ENCODE measurements around the gene ZNF319. TPM values are rescaled to one million over a fixed set of nuclear protein-coding genes. Genes with fewer than 3 reads are reported as not detected.

Gene ZNF319
- total and polyA plus RNA-seq, 2 of the 13 experiments (the other 11 are each of a cell fraction or from before 2014, with no cell fraction given): 2.4 to 3.6 TPM

DNA sequence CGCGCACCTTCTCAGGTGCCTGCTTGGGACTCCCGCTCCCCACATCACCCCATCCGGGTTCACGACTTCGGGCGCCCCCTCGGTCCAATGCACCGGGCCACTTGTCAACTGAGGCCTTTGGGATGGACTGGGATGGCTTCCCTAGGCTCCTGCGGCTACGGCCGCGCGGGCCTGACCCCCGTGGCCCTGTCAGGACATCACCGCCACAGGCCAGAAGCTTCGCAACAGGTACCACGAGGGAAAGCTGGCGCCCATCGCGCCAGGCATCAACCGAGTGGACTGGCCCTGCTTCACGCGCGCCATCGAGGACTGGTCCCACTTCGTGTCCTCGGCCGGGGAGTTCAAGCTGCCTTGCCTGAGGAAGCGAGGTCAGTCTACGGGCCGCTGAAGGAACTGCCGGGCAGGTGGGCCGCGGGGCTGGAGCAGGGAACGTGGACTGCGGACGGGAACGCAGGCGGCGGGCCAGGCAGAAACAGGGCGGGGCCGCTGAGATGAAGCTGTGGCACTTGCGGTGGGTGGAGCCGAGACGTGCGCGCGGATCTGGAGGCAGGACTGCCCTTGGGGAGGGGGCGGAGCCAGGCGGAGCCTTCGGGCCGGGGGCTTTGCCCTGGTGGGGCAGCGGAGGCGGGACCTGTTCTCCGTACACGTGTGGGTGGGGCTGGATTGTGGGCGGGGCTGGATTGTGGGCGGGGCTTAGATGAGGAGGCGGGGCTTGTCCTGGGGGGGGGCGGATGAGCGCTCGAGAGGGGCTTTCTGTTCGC lies 15.8 kb downstream of the ZNF319 start (continued):
- TF ChIP-seq HNRNPLL (IDR thresholded peaks at IDR 0.05; ENCODE audit: low read depth, low read length, poor library complexity, severe bottlenecking) (peak; percentile 98), ZNF839 (CRISPR knock-in tag; IDR thresholded peaks at IDR 0.05; ENCODE audit: borderline replicate concordance) (0 out of 2 replicates have a peak, but pooled peaks have one; percentile 60), ZNF33B (CRISPR knock-in tag; IDR thresholded peaks at IDR 0.05) (0 out of 2 replicates have a peak, but pooled peaks have one; percentile 45), SMAD9 (CRISPR knock-in tag; IDR thresholded peaks at IDR 0.05) (no peak), RXRA (CRISPR knock-in tag; IDR thresholded peaks at IDR 0.05) (0 out of 2 replicates have a peak, but pooled peaks have one; percentile 19), SMARCE1 (IDR thresholded peaks at IDR 0.05; ENCODE audit: borderline replicate concordance) (no peak), BRD4 (CRISPR knock-in tag; IDR thresholded peaks at IDR 0.05) (no peak), MAZ (IDR thresholded peaks at IDR 0.05; ENCODE audit: borderline replicate concordance, low read depth, low read length) (no peak), MAZ (CRISPR knock-in tag; IDR thresholded peaks at IDR 0.05; ENCODE audit: low read depth) (peak; percentile 11), NFKB2 (CRISPR knock-in tag; IDR thresholded peaks at IDR 0.05; ENCODE audit: borderline replicate concordance) (peak; percentile 57; the same call in 1 of the 2 replicates), ZNF577 (CRISPR knock-in tag; IDR thresholded peaks at IDR 0.05; ENCODE audit: borderline replicate concordance, low read depth) (no peak), TBX2 (CRISPR knock-in tag; IDR thresholded peaks at IDR 0.05; ENCODE audit: borderline replicate concordance) (peak; percentile 30; the same call in 1 of the 2 replicates)
- TF ChIP-seq, protein P1, sequence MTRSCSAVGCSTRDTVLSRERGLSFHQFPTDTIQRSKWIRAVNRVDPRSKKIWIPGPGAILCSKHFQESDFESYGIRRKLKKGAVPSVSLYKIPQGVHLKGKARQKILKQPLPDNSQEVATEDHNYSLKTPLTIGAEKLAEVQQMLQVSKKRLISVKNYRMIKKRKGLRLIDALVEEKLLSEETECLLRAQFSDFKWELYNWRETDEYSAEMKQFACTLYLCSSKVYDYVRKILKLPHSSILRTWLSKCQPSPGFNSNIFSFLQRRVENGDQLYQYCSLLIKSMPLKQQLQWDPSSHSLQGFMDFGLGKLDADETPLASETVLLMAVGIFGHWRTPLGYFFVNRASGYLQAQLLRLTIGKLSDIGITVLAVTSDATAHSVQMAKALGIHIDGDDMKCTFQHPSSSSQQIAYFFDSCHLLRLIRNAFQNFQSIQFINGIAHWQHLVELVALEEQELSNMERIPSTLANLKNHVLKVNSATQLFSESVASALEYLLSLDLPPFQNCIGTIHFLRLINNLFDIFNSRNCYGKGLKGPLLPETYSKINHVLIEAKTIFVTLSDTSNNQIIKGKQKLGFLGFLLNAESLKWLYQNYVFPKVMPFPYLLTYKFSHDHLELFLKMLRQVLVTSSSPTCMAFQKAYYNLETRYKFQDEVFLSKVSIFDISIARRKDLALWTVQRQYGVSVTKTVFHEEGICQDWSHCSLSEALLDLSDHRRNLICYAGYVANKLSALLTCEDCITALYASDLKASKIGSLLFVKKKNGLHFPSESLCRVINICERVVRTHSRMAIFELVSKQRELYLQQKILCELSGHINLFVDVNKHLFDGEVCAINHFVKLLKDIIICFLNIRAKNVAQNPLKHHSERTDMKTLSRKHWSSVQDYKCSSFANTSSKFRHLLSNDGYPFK (CRISPR knock-in tag; IDR thresholded peaks at IDR 0.05; ENCODE audit: borderline replicate concordance): 0 out of 2 replicates have a peak, but pooled peaks have one; percentile 15
- TF ChIP-seq, protein P2, sequence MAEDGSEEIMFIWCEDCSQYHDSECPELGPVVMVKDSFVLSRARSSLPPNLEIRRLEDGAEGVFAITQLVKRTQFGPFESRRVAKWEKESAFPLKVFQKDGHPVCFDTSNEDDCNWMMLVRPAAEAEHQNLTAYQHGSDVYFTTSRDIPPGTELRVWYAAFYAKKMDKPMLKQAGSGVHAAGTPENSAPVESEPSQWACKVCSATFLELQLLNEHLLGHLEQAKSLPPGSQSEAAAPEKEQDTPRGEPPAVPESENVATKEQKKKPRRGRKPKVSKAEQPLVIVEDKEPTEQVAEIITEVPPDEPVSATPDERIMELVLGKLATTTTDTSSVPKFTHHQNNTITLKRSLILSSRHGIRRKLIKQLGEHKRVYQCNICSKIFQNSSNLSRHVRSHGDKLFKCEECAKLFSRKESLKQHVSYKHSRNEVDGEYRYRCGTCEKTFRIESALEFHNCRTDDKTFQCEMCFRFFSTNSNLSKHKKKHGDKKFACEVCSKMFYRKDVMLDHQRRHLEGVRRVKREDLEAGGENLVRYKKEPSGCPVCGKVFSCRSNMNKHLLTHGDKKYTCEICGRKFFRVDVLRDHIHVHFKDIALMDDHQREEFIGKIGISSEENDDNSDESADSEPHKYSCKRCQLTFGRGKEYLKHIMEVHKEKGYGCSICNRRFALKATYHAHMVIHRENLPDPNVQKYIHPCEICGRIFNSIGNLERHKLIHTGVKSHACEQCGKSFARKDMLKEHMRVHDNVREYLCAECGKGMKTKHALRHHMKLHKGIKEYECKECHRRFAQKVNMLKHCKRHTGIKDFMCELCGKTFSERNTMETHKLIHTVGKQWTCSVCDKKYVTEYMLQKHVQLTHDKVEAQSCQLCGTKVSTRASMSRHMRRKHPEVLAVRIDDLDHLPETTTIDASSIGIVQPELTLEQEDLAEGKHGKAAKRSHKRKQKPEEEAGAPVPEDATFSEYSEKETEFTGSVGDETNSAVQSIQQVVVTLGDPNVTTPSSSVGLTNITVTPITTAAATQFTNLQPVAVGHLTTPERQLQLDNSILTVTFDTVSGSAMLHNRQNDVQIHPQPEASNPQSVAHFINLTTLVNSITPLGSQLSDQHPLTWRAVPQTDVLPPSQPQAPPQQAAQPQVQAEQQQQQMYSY (CRISPR knock-in tag; IDR thresholded peaks at IDR 0.05): peak; percentile 80; the same call in 1 of the 2 replicates
- TF ChIP-seq, protein P3, sequence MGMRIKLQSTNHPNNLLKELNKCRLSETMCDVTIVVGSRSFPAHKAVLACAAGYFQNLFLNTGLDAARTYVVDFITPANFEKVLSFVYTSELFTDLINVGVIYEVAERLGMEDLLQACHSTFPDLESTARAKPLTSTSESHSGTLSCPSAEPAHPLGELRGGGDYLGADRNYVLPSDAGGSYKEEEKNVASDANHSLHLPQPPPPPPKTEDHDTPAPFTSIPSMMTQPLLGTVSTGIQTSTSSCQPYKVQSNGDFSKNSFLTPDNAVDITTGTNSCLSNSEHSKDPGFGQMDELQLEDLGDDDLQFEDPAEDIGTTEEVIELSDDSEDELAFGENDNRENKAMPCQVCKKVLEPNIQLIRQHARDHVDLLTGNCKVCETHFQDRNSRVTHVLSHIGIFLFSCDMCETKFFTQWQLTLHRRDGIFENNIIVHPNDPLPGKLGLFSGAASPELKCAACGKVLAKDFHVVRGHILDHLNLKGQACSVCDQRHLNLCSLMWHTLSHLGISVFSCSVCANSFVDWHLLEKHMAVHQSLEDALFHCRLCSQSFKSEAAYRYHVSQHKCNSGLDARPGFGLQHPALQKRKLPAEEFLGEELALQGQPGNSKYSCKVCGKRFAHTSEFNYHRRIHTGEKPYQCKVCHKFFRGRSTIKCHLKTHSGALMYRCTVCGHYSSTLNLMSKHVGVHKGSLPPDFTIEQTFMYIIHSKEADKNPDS (CRISPR knock-in tag; IDR thresholded peaks at IDR 0.05): no peak
- TF ChIP-seq, protein P4, sequence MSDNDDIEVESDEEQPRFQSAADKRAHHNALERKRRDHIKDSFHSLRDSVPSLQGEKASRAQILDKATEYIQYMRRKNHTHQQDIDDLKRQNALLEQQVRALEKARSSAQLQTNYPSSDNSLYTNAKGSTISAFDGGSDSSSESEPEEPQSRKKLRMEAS (IDR thresholded peaks at IDR 0.05): peak; percentile 43; the same call in 1 of the 2 replicates
- TF ChIP-seq, protein P5, sequence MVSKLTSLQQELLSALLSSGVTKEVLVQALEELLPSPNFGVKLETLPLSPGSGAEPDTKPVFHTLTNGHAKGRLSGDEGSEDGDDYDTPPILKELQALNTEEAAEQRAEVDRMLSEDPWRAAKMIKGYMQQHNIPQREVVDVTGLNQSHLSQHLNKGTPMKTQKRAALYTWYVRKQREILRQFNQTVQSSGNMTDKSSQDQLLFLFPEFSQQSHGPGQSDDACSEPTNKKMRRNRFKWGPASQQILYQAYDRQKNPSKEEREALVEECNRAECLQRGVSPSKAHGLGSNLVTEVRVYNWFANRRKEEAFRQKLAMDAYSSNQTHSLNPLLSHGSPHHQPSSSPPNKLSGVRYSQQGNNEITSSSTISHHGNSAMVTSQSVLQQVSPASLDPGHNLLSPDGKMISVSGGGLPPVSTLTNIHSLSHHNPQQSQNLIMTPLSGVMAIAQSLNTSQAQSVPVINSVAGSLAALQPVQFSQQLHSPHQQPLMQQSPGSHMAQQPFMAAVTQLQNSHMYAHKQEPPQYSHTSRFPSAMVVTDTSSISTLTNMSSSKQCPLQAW (CRISPR knock-in tag; IDR thresholded peaks at IDR 0.05): peak; percentile 41; the same call in 1 of the 2 replicates
